Left renal cortex interstitium (tissue), 4 donors: ENCODE measurements around the gene ZNF594. TPM values are rescaled to one million over a fixed set of nuclear protein-coding genes. Genes with fewer than 3 reads are reported as not detected.
"Not testable (repeated sequence)": the region's sequence is repeated elsewhere in the genome, so short reads cannot be mapped to it uniquely, and the experiment has no call there.

Experiments used
- DNase-seq, 4 donors: peaks; one replicate each; pipeline ENCODE4 v3.0.0-alpha.2; 2013; ENCODE audit warnings: low read depth in 4 of 4, low spot score in 2 of 4, missing footprints in 1 of 4
- polyA plus RNA-seq, 4 donors: library from polyadenylated mRNA; unstranded; fragments of 120-200 nt; gene quantifications; one replicate each; pipeline ENCODE4 v1.2.1, GENCODE V29; 2013; ENCODE audit not compliant: insufficient read length in 4 of 4

Gene ZNF594
- polyA plus RNA-seq, 4 donors: 16.6 to 28.9 (median 22.7) TPM

DNA sequence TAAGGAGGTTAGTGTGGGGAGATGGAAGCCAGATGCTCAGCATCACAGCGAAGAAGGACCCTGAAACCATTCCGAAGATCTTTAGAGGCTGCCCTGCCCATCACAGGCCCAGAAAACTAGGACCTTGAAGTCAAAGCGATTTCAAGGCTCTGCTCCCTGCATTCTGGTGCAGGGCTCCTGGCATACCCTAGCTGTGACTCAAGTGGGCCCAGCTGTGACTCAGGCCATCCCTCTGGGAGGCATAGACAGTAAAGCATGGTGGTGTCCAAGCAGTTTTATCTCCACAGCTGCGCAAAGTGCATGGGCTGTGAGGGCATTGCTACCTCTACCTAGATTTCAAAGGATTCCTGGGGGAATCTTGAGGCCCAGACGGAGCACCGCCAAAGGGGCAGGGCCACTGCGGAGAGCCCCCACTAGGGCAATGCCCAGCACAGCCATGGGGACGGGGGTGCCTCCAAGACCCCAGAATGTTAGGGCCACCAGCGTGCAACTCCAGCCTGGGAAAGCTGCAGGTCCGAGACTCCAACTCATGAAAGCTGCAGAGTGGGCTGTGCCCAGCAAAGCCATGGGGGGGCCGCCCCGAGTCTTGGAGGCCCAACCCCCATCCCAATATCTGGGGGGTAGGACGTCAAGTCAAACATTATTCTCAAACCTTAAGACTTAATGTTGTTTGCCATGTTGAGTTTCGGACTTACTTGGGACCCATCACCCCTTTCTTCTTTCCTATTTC lies 11.7 kb upstream of the ZNF594 start:
- no peak for DNase-seq

DNA sequence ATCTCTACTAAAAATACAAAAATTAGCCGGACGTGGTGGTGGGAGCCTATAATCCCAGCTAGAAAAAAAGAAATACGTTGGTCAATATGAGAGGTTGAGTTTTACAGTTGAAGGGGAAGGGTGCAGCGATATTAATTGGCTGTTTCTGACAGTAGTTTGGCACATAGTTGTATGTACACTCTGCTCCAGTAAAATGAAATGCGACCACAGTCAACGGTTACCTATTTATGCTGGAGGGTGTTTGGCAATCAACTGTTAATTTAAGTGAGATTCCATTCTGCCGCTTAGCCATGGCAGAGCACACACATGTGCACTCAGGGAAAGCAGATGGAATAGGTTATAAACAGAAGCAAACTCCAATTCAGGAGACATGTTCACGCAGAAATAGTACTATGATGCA lies 9.3 kb upstream of the ZNF594 start:
- no peak for DNase-seq

DNA sequence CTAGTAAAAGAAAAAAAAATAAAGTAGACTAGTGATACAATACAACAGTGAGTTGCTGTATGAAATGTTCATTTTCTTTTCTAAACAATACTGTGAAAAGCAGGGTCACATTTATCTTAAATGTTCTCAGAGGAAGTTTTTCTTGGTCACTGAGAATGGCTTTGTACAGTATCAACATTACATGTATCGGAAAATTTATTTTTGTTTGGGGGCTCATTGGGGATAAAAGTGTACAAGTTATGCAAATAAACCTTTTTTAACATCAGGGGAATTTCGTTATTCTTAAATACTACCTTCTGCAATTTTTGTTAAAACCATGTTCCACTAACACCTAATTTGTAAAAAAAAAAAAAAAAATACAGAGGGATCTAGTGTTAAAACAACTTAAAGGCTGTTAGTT lies 8.7 kb upstream of the ZNF594 start:
- DNase-seq: no peak

DNA sequence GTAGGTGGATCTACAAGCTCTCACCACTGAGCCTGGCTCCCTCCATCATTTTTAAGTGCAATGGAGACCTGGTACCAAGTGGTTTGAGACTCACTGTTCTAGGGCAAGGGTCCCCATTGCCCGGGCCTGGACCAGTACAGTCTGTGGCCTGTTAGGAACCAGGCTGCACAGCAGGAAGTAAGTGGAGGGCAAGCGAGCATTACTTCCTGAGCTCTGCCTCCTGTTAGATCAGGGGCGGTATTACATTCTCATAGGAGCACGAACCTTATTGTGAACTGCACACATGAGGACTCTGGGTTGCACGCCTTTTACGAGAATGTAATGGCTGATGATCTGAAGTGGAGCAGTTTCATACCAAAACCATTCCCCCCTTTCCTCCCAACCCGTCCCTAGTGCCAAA lies 6.8 kb upstream of the ZNF594 start:
- no peak for DNase-seq

DNA sequence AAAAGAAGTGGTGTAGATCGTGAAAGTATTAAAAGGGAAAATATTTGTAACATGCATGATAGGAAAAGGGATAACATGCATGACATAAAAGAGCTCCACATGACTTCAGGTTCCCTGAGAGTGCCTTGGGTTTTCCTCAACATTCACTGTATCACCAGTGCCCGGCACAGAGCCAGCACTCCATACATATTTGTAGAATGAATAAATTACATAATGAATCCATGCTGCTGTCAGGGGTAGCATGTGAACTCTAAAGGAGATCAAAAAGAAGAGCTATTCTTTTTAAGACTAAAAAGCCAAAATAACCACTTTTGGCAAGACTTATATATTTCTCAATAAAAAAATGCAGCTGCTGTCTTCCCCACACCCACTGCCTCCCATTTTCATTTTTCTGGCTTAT lies 2.7 kb upstream of the ZNF594 start:
- no peak for DNase-seq

DNA sequence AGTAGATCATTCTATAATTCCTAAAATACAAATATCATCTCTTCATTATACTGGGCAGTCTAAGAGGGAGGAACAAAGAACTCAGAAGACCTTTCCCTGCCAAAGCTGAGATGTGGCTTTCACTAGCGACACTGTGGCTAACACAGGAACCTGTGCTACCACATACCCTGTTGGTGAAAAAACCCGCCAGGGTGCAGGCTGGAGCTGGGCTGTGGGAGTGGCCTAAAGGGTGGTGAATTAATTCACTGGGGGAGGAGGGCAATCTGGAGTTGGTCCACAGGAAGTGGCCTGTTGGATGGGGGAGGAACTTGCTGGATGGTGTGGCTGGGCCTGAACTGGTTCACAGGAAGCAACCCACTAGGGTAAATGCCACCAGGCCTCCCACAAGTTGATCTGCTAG lies 7.4 kb downstream of the ZNF594 start:
- no peak for DNase-seq

DNA sequence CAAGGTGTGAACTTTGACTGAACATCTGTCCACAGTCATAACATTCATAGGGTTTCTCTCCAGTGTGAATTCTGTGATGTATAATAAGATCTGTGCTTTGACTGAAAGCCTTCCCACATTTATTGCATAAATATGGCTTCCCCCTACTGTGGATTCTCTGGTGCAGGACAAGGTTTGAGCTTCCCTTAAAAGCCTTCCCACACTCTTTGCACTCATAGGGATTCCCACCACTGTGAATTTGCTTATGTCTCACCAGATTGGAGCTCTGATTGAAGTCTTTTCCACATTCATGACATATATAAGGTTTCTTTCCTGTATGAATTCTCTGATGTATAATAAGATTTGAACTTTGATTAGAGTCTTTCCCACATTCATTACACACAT lies 8.3 kb downstream of the ZNF594 start:
- no peak for DNase-seq

DNA sequence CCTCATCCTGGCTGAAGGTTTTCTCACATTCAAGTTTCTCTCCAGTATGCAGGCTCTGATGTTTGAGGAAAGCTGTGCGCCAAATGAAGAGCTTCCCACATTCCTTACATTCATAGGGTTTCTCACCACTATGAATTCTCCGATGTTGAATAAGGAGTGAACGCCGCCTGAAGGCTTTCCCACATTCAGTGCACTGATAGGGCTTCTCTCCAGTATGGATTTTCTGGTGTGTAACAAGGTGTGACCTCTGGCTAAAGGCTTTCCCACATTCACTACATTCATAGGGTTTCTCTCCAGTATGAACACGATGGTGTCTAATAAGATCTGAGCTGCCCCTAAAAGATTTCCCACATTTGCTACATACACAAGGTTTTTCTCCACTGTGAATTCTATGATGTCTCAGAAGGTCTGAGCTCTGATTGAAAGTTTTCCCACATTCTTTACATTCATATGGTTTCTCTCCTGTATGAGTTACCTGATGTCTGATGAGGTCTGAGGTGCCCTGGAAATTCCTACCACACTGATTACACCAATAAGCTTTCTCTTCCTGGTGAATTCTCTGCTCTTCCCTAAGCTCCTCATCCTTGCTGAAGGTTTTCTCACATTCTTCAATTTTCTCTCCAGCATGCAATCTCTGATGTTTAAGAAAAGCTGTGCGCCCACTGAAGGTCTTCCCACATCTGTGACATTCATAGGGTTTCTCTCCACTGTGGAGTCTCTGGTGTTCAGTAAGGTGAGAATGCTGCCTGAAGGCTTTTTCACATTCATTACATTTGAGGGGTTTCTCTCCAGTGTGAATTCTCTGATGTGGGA lies 8.9 kb downstream of the ZNF594 start:
- DNase-seq: no peak

DNA sequence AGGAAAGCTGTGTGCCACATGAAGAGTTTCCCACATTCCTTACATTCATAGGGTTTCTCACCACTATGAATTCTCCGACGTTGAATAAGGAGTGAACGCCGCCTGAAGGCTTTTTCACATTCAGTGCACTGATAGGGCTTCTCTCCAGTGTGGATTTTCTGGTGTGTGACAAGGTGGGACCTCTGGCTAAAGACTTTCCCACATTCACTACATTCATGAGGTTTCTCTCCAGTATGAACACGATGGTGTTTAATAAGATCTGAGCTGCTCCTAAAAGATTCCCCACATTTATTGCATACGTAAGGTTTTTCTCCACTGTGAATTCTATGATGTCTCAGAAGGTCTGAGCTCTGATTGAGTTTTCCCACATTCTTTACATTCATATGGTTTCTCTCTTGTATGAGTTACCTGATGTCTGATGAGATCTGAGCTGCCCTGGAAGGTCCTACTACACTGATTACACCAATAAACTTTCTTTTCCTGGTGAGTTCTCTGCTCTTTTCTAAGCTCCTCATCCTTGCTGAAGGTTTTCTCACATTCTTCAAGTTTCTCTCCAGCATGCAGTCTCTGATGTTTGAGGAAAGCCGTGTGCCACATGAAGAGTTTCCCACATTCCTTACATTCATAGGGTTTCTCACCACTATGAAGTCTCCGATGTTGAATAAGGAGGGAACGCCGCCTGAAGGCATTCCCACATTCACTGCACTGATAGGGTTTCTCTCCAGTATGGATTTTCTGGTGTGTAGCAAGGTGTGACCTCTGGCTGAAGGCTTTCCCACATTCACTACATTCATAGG lies 10.0 kb downstream of the ZNF594 start:
- DNase-seq: no peak

DNA sequence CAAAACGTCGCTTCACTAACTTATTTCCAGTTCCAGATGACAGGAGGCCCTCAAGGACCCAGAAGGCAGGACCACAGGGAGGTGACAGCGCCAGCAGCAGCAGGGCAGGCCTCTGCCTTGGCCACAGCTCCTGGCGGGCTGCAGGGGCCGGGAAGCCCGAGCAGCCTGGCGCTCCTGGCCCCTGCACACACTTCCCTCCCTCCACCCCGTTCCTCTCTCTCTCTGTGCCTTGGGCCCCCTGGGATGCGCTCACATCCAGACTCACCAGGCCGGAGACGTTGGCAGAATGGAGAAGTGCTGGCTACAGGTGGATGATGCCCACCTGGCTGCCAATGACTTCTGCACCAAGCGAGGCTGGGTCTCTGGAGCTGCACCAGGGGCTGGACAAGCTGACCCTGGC lies 12.7 kb downstream of the ZNF594 start:
- DNase-seq: no peak

DNA sequence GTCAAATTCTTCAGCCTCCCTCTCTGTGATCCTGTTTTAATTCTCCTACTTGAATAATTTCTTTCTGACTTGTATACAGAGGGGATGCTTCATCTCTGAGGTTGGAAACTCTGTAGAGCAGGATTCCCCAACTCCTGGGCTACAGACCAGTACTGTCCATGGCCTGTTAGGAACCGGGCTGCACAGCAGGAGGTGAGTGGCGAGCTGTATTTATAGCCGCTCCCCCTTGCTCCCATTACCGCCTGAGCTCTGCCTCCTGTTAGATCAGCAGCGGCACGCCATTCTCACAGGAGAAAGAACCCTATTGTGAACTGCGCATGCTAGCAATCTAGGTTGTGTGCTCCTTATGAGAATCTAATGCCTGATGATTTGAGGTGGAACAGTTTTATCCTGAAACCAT lies 16.6 kb downstream of the ZNF594 start:
- not testable (repeated sequence) for DNase-seq

DNA sequence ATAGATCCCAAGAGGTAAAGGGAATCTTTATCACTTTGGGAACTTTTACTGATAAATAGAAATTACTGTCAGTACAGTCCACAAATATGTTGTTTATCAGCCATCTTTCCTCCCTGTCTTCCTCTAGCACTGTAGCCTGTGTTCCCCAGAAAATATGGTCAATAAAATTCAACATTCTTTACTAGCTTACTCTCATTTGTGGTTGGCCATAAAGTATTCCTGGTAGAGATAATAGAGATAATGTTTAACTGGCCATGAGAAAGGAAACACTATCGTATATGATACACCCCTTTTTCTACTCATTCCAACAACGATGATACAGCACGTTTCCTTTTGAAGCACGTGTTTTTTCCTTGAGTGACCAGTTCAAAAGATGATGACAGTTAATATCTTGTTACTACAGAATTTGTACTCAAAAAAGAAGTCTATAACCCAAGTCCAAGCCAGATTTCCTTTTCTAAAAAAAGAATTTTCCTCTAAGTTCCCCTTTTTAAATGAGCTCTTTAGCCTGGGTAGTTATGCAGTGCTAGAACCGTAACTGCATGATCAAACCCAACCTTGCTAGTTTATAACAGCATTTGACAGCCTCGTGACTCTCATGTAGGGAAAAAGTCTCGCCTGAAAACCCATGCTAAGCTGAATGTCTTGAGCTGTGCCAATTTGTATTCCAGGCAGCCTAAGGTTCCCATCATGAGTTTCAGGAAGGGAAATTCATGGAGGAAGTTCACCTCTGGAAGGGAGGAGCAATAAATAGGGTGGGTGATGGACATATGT lies 25.7 kb downstream of the ZNF594 start:
- not testable (repeated sequence) for DNase-seq

DNA sequence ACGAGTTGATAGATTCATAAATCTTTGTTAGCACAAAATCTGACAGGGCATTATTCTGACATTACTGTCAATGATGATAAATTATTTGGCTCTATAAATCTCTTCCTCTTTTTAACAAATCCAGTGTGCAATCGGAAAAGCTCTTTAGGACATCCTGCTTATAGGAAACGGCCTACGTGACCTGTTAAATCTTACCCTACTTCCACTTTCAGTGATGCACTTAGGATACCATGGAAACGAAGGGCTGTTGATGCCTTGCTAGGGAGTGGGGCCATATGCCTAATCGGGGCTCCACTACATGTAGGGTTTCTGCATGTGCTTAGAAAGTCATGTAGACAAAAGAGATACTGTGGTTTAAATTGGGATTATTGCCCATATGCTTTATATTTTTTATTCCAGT lies 27.2 kb downstream of the ZNF594 start:
- no peak for DNase-seq

DNA sequence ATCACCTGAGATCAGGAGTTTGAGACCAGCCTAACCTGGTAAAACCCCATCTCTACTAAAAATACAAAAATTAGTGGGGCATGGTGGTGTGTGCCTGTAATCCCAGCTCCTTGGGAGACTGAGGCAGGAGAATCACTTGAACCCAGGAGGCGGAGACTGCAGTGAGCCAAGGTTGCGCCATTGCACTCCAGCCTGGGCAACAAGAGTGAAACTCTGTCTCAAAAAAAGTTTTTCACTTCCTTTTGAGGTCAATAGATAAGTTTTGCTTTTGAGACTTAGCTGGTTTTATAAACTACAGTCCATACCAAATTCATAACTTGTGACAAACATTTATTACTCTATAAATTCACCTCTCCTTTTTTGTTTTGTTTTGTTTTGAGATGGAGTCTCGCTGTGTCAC lies 29.9 kb downstream of the ZNF594 start:
- not testable (repeated sequence) for DNase-seq

DNA sequence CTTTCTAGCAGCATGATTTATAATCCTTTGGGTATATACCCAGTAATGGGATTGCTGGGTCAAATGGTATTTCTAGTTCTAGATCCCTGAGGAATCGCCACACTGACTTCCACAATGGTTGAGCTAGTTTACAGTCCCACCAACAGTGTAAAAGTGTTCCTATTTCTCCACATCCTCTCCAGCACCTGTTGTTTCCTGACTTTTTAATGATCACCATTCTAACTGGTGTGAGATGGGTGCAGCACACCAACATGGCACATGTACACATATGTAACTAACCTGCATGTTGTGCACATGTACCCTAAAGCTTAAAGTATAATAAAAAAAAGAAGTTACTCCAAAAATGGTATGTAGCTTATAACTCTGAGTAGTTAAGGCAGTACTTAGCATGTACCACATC lies 31.0 kb downstream of the ZNF594 start:
- DNase-seq: not testable (repeated sequence)

DNA sequence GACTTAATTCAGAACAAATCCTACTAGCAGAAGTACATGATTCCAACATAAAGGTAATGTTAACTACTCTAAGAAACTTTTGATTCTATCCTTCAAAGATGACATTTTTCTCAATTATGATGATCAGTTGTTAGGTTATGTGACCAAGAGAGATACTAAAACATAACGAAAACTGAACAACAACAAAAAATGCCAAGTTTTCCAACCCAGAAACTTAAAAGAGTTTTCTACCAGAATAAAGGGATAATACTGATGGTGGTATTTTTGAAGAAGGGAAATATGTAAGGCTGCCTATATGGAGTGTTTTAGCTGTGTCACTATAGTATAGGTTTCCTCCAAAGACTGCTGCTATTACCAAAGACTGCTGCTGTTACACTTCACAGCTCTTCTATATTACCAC lies 45.5 kb downstream of the ZNF594 start:
- DNase-seq: not testable (repeated sequence)

DNA sequence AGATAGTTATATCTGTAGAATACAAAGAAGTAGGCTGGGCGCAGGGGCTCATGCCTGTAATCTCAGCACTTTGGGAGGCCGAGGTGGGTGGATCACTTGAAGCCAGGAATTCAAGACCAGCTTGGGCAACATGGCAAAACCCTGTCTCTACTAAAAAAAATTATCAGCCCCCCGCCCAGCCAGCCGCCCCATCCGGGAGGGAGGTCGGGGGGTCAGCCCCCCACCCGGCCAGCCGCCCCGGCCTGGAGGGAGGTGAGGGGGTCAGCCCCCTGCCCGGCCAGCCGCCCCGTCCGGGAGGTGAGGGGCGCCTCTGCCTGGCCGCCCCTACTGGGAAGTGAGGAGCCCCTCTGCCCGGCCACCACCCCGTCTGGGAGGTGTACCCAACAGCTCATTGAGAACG lies 48.8 kb downstream of the ZNF594 start:
- not testable (repeated sequence) for DNase-seq

DNA sequence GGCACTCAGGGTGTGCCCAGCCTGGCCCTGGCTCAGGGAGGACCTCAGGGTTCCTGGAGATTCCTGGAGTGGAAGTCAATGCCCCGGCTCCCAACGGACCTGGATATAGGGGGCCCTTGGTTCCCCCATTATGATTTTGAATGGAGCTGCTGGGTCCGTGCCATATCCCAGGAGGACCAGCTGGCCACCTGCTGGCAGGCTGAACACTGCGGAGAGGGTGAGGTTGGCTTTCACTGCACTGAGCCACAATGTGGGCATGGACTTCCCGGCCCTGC lies 52.3 kb downstream of the ZNF594 start:
- DNase-seq: no peak

DNA sequence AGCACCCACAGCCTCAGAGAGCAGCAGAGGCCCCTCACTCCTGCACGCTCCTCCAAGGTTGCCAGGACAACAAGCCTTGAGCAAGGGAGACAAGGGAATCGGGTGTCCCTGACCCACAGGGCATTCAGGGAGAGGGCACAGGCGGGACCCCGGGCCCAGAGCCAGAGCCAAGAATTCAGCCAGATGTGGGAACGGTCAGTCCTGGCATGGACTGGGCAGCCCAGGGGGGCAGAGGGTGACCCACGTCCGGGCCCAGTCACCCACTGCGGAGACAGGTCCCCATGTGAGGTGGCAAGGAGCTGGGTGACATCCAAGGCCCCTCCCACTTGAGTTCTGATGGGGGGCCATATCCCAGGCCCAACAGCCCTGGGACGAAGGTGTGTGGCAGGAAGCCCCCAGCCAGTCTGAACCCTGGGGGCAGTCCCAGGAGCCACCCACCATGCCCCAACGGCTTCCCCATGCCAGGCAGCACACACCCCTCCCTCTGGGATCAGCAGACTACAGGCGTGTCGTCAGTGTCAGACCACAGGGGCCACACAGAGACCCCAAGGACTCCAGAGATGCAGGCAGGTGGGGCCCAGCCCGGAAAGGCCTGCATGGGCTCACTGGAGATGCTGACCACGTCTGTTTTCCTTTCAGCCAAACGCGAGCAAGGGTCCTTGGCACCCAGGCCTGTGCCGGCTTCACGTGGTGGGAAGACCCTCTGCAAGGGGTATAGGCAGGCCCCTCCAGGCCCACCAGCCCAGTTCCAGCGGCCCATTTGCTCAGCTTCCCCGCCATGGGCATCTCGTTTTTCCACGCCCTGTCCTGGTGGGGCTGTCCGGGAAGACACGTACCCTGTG lies 52.8 kb downstream of the ZNF594 start:
- no peak for DNase-seq

DNA sequence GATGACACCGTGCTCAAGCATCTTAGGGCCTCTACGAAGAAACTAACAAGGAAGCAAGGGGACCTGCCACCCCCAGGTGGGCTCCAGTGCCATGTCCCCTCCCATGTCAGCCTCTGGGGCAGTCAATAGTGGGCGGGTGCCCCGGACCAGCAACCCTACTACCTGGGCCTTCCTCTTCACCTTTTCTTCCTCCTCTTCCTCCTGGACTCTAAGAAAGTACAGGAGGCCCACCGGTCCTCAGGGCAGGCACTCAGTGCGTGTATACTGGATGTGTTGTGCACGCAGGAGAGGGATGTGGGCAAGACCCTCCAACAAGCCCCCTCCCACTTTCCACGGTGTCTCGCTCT lies 53.5 kb downstream of the ZNF594 start:
- not testable (repeated sequence) for DNase-seq
